GM19468 (cell line): ENCODE data around the gene CD244.
"Not testable (repeated sequence)": the region's sequence is repeated elsewhere in the genome, so short reads cannot be mapped to it uniquely, and the experiment has no call there.

Source experiments
- ATAC-seq: cut with Tn5 transposase; IDR thresholded peaks from one replicate; pipeline ENCODE4 v1.9.1; 2021; ENCODE audit warnings: mild to moderate bottlenecking, moderate library complexity, moderate number of reproducible peaks; ENCODE audit not compliant: unreplicated experiment; ENCODE audit errors: extremely low read depth

Gene CD244

DNA sequence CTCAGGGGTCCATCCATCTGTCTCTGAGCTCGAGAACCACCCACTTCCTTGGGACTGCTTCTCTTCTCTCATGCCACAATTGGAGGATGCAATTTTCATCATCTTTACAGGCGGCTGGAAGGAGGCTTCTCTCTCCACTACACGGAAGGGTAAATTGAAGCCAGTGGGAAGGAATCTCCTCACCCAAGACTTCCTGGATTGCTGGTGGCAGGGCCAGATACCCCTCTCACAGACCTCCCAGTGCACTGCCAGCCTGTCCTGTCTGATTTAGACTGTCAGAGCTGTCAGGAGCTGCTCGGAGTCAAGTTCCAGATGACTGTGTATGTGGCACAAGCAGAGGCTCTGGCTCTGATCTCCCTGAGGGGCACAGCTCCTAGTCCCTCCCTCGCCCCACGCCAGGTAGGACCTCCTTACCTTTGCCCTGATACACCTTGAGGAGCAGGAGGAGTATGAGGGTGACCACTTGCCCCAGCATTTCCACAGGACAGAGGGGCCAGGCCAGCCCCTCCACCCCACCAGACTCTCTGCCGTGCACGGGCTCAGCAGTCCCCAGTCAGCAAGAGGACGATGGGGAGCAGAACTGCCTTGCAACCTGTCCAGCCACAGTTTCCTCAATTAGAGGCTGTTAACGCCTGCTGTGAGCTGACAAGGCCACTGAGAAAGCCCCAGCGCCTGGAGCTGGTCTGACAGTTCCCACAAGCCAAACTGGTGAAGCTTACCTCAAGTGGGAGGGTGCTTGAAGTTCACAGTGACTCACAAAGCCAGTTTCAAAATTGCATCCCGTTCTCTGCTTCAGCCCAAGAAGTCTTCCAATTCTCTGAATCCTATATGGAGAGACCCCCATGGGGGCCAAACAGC is at the start of gene CD244:
CD244 (minus strand) TSS at position 685 of the 858 bp plus-strand sequence; CDS start at position 475, 210 bp downstream.
- no peak for ATAC-seq

DNA sequence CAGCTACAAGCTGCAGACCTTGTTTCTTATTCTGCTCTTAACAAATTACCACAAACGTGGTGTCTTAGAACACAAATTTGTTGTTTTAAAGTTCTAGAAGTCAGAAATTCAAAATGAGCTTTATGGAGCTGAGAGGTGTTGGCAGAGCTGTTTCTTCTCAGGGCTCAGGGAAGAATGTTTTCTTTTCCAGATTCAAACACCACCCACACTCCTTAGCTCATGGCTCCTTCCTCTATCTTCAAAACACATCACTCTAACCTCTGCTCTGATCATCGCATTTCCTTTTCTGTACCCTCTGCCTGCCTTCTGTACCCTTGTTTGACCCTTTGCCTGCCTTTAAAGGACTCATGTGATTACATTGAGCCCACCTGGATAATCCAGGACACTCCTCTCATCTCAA is 49.2 kb upstream of the CD244 start:
- ATAC-seq: no peak

- ATAC-seq: no peak
Measured at GRCh38 chr1:160911441-160911840, 48.8 kb upstream of the CD244 start.

- ATAC-seq: no peak
Measured at GRCh38 chr1:160910170-160910750, 47.6 kb upstream of the CD244 start.

GRCh38 chr1:160907976-160908375 is 45.3 kb upstream of the CD244 start:
- no peak for ATAC-seq

DNA sequence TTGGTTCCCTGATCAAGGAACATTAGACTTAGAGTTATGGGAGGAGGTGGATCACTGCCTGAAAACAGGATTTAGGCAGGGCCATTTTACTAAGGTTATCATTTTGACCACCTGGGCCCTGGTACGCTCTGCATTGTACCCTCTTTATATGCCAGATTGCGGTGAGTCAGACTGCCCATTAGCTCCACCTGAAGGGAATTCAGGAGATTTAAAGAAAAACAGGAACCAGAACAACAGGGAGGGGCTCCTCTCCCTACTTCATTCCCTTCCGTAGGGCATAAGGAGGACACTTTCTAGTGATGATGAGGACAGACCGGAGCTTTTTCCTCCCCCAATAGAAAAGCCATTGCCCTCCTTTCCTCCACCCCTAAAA is 42.9 kb upstream of the CD244 start:
- ATAC-seq: no peak

DNA sequence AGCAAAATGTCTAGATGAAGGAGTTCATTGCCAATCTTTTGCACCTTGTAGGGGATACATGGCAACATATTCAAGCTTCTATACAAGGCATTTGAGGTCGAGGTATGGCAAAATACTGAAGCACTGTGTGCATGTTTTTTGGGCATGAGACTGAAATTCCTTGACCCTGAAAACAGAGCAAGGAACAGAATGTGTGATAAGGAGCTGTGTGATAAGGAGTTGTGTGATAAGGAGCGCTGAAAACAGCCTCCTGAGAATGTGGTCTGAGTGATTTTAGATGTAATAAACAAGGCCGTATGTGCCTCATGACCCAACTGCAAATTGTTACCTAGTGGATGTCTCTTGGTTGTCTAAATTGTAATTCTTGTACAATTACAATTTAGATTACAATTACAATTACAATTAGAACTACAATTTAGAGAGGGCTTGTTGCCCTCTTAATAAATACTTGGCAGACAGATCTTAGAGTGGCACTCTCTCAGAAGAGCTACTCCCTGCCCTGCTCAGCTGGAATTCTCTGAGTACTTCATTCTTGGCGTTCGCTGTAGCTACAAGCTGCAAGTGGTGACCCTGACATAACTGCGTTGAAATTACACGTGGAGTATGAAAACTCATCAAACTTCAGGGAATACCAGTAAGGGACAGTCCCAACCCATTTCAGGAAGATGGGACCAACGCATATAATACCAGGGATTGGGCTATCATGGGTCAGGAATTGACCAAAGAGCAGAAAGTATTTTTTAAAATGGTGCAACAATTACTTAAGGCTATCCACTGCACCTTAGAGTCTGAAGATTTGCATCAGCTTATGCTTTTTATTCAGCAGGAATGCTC is 42.3 kb upstream of the CD244 start:
- no peak for ATAC-seq

- not testable (repeated sequence) for ATAC-seq
Measured at GRCh38 chr1:160902251-160902650, 39.6 kb upstream of the CD244 start.

DNA sequence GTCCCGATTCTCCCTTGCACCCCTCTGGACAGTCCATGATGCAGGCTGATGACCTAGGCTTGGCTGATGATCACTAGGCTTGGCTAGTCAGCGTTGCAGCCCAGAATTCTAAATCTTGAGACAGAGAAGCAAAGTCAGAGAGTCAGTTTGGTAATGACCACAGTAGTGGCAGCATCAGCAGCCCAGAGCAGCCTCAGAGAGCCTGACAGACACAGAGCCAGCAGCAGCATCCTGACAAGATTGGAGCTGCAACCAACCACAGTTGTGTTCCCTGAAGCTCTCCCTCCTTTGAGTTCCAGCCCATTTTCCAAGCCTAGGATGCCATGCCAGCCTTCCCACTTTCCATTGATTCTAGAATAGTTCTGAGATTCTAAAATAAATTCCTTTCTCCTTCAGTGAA is 39.1 kb upstream of the CD244 start:
- no peak for ATAC-seq

DNA sequence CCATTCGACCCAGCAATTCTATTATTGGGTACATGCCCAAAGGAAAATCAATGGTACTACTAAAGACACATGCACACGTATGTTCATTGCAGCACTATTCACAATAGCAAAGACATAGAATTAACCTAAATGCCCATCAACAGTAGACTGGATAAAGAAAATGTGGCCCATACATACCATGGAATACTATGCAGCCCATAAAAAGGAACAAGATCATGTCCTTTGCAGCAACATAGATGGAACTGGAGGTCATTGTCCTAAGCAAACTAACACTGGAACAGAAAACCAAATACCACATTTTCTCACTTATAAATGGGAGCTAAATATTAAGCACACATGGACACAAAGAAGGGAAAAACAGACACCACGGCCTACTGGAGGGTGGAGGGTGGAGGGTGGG is 38.0 kb upstream of the CD244 start:
- ATAC-seq: not testable (repeated sequence)

GRCh38 chr1:160894368-160895135 is 31.9 kb upstream of the CD244 start:
- ATAC-seq: not testable (repeated sequence)

GRCh38 chr1:160891474-160891873 is 28.8 kb upstream of the CD244 start:
- no peak for ATAC-seq

DNA sequence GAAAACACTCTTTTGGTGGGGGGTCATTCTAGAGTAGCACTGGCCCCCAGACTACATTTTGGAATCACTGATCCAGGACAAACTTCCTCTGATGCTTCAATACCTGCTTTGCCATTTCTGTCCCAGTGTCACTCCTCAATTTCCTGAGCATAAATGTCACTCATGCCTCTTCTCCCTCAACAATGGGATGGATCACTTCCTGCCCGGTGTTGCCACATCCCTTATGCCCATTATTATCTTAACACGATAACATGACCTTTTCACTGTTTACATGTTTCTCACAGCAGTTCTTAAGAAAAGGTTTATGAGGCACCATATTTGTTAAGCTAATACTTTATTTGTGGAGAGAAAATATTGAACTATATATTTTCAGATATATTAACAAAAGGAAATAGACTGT is 26.2 kb upstream of the CD244 start:
- ATAC-seq: no peak

GRCh38 chr1:160887071-160887470 is 24.4 kb upstream of the CD244 start:
- no peak for ATAC-seq

DNA sequence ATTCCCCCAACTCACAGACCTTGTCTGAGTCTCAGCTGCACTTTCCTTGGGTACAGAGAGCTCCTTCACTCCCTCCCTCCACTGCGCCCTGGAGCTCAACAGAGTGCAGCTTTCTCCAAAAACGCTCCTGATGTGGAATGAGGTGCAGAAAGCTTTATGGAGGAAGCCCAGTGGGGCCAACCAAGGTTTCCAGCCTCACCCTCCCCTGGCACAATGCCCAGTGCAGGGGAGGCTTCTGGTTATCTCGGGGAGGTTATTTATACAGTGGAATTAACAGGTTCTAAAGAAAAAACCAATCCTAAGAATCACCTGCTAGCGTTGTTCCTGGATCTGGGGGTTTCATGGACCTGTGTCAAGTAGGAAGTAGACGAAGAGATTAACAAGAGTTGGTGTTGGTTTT is 22.4 kb upstream of the CD244 start, which contains the start of gene ITLN1:
ITLN1 (minus strand) TSS at position 139 of the 400 bp plus-strand sequence. CDS start 303 bp downstream, outside the sequence.
- ATAC-seq: no peak

DNA sequence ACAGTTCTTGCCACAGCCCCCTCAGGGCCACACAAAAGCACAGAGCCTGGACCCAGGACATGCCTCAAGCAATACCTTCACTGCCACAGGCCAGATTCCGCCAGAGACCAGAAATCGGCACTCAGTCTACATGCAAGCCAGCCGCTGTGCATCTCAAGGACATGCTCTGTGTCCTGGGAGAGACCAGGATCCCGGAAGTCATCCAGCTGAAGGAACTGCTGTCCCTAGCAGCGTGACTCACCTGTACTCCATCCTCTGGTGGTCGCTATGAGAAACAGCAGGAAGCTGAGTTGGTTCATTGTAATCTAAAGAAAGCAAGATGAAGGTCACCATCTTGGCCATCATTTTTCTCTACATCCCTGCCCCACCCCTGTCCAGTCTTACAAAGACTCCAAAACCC is 21.9 kb upstream of the CD244 start:
- ATAC-seq: no peak

DNA sequence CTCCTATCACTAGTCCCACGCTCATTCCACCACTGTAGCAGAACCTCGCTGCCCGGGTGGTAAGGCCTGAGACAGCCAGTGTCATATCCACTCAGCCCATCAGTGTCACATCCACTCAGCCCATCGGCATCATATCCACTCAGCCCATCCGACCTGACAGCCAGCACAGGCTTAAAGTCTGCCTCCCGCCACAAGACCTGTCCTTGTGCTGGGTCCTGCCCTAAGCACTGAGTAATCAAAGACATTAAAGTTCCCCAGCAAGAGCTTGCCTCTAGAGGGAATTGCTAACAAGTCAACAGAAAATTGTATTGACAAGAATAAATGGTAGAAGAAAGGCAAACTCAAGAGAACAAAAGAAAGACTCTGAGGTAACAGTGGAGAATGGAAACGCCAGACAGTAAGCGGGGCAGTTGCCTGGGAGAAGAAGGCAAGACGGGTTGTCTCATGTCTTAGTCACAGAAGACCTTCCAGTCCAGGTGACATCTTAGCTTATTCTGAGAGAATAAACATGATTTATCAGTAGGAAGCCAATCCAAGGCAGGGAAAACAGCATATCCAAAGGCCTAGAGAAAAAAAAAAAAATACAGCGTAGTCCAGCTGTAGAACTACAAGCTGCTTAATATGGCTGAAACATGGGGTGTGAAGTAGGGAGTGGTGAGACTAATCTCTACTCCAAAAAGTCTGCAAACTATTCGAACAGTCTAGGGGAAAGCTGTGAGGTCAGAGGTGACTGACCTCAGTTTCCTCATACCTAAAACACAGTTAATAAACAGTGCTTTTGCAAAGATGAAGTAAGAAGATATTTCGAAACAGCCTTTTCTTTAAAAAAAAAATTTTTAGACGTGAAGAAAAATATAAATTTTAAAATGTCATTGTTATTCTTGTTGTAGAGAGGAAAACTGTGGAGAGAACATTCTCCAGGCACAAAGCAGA is 21.2 kb upstream of the CD244 start:
- ATAC-seq: no peak

- no peak for ATAC-seq
Measured at GRCh38 chr1:160882582-160882981, 19.9 kb upstream of the CD244 start.

GRCh38 chr1:160881264-160881663 is 18.6 kb upstream of the CD244 start:
- ATAC-seq: not testable (repeated sequence)
